GM12801 (cell line): ENCODE data around the gene TTC28.

Source experiments
- CTCF ChIP-seq: IDR thresholded peaks from one replicate; pipeline ENCODE4 v1.5.1; 2011; ENCODE audit warnings: control low read depth; ENCODE audit not compliant: insufficient read length; ENCODE audit errors: extremely low read depth

The TTC28 gene

GRCh38 chr22:28542980-28543621, 136.5 kb downstream of the TTC28 start:
- no peak for TF ChIP-seq CTCF

GRCh38 chr22:28541137-28541536, 138.5 kb downstream of the TTC28 start:
- no peak for TF ChIP-seq CTCF

GRCh38 chr22:28538922-28539321, 140.7 kb downstream of the TTC28 start:
- no peak for TF ChIP-seq CTCF

- TF ChIP-seq CTCF, result no peak
Measured at GRCh38 chr22:28521451-28521850, 158.2 kb downstream of the TTC28 start.

- no peak for TF ChIP-seq CTCF
Measured at GRCh38 chr22:28514321-28514821, 165.3 kb downstream of the TTC28 start.

- TF ChIP-seq CTCF, result no peak
Measured at GRCh38 chr22:28507896-28508295, 171.7 kb downstream of the TTC28 start.

- no peak for TF ChIP-seq CTCF
Measured at GRCh38 chr22:28506150-28506535, 173.5 kb downstream of the TTC28 start.
